HepG2 (cell line): ENCODE results near the gene SELENOV. TPM values are rescaled to one million over a fixed set of nuclear protein-coding genes. Genes with fewer than 3 reads are reported as not detected.

Experiments used
- CEBPG ChIP-seq: IDR thresholded peaks from 2 replicates; pipeline ENCODE4 v1.6.1; 2016
- CHD2 ChIP-seq: IDR thresholded peaks from 2 replicates; pipeline ENCODE4 v1.6.1; 2011; ENCODE audit warnings: low read depth, low read length, improper control_type of control experiment
- DMTF1 ChIP-seq: sonication (generic); formaldehyde crosslinking; IDR thresholded peaks from 2 replicates; pipeline ENCODE4 v1.4.0; 2020; ENCODE audit warnings: mild to moderate bottlenecking, missing genetic modification reagents
- HNRNPH1 ChIP-seq: fragments of 200-400 bp; formaldehyde crosslinking; optimal IDR thresholded peaks from 2 replicates; pipeline ENCODE3; 2017; ENCODE audit warnings: mild to moderate bottlenecking, low read depth, low read length
- JDP2 ChIP-seq: sonication (generic); formaldehyde crosslinking; IDR thresholded peaks from 2 replicates; pipeline ENCODE4 v1.8.1; 2022; ENCODE audit warnings: missing genetic modification reagents, borderline replicate concordance
- KAT8 ChIP-seq: IDR thresholded peaks from 2 replicates; pipeline ENCODE4 v1.6.1; 2016; ENCODE audit warnings: missing genetic modification reagents, missing compliant biosample characterization
- KLF12 ChIP-seq: sonication (generic); formaldehyde crosslinking; IDR thresholded peaks from 2 replicates; pipeline ENCODE4 v1.4.0; 2020; ENCODE audit warnings: missing genetic modification reagents, borderline replicate concordance
- NFE2L1 ChIP-seq: sonication (generic); formaldehyde crosslinking; IDR thresholded peaks from 2 replicates; pipeline ENCODE4 v1.4.0; 2020; ENCODE audit warnings: missing genetic modification reagents, mild to moderate bottlenecking, borderline replicate concordance
- NRL ChIP-seq: sonication (generic); formaldehyde crosslinking; IDR thresholded peaks from 2 replicates; pipeline ENCODE4 v1.5.0; 2020; ENCODE audit warnings: missing genetic modification reagents, mild to moderate bottlenecking, moderate library complexity, borderline replicate concordance
- PTBP1 ChIP-seq: fragments of 200-400 bp; formaldehyde crosslinking; IDR thresholded peaks from 2 replicates; pipeline ENCODE4 v1.6.1; 2018; ENCODE audit warnings: low read length, low read depth; ENCODE audit not compliant: poor library complexity, severe bottlenecking
- RCOR2 ChIP-seq: IDR thresholded peaks from 2 replicates; pipeline ENCODE4 v1.6.1; 2016; ENCODE audit warnings: missing biosample characterization, missing genetic modification reagents
- RXRA ChIP-seq: sonication (generic); formaldehyde crosslinking; IDR thresholded peaks from 2 replicates; pipeline ENCODE4 v1.5.1; 2020; ENCODE audit warnings: missing genetic modification reagents
- SNRNP70 ChIP-seq: fragments of 200-400 bp; formaldehyde crosslinking; IDR thresholded peaks from 2 replicates; pipeline ENCODE4 v1.6.1; 2017; ENCODE audit warnings: mild to moderate bottlenecking, low read depth, low read length, moderate library complexity
- ZNF20 ChIP-seq: sonication (generic); formaldehyde crosslinking; IDR thresholded peaks from 2 replicates; pipeline ENCODE4 v1.4.0; 2020; ENCODE audit warnings: mild to moderate bottlenecking, moderate library complexity, missing genetic modification reagents
- ZNF253 ChIP-seq: sonication (generic); formaldehyde crosslinking; IDR thresholded peaks from 2 replicates; pipeline ENCODE4 v1.8.0; 2022; ENCODE audit warnings: mild to moderate bottlenecking, missing genetic modification reagents, borderline replicate concordance
- ZNF432 ChIP-seq: sonication (generic); formaldehyde crosslinking; IDR thresholded peaks from 2 replicates; pipeline ENCODE4 v1.5.0; 2020; ENCODE audit warnings: missing genetic modification reagents, mild to moderate bottlenecking, borderline replicate concordance
- ZNF451 ChIP-seq: sonication (generic); formaldehyde crosslinking; IDR thresholded peaks from 2 replicates; pipeline ENCODE4 v1.5.0; 2020; ENCODE audit warnings: mild to moderate bottlenecking, missing genetic modification reagents
- ZNF547 ChIP-seq: sonication (generic); formaldehyde crosslinking; IDR thresholded peaks from 2 replicates; pipeline ENCODE4 v1.5.1; 2020; ENCODE audit warnings: mild to moderate bottlenecking, missing genetic modification reagents
- ZNF644 ChIP-seq: IDR thresholded peaks from 2 replicates; pipeline ENCODE4 v1.6.1; 2016; ENCODE audit warnings: low read depth
- ZNF687 ChIP-seq: sonication (generic); formaldehyde crosslinking; IDR thresholded peaks from 2 replicates; pipeline ENCODE4 v1.5.1; 2020; ENCODE audit warnings: mild to moderate bottlenecking, missing genetic modification reagents, moderate library complexity
- ZNF891 ChIP-seq: sonication (generic); formaldehyde crosslinking; IDR thresholded peaks from 2 replicates; pipeline ENCODE4 v1.5.0; 2020; ENCODE audit warnings: mild to moderate bottlenecking, missing genetic modification reagents
- polyA plus RNA-seq, 8 experiments: library from polyadenylated mRNA; depleted of rRNA in 3 of 8; stranded (reverse) in 7 of 8; unstranded in 1 of 8; fragments of >200 nt; fragmentation: Illumina TruSeq in 4 of 8; extraction: Trizol in 4 of 8; gene quantifications; 2 replicates each; pipeline versions ENCODE4 v1.2.1 to v1.2.3, GENCODE V29; 2011 to 2016; ENCODE audit warnings: low read depth in 4 of 8, missing spikeins in 1 of 8, mixed read lengths in 1 of 8; ENCODE audit not compliant: insufficient read depth in 1 of 8
- total RNA-seq, 5 experiments: library from RNA; depleted of rRNA; stranded (reverse); fragments of >200 nt; fragmentation: Illumina TruSeq; extraction: Trizol; gene quantifications; 2 replicates each; pipeline ENCODE4 v1.2.3, GENCODE V29; 2016; ENCODE audit warnings: low read depth in 1 of 5
- TF ChIP-seq, protein P1 (sequence below): sonication (generic); formaldehyde crosslinking; conservative IDR thresholded peaks from 2 replicates; pipeline ENCODE4 v1.4.0; 2020; ENCODE audit warnings: missing genetic modification reagents

Gene SELENOV
- total and polyA plus RNA-seq, 2 of the 13 experiments (the other 11 are each of a cell fraction or from before 2014, with no cell fraction given): not detected

DNA sequence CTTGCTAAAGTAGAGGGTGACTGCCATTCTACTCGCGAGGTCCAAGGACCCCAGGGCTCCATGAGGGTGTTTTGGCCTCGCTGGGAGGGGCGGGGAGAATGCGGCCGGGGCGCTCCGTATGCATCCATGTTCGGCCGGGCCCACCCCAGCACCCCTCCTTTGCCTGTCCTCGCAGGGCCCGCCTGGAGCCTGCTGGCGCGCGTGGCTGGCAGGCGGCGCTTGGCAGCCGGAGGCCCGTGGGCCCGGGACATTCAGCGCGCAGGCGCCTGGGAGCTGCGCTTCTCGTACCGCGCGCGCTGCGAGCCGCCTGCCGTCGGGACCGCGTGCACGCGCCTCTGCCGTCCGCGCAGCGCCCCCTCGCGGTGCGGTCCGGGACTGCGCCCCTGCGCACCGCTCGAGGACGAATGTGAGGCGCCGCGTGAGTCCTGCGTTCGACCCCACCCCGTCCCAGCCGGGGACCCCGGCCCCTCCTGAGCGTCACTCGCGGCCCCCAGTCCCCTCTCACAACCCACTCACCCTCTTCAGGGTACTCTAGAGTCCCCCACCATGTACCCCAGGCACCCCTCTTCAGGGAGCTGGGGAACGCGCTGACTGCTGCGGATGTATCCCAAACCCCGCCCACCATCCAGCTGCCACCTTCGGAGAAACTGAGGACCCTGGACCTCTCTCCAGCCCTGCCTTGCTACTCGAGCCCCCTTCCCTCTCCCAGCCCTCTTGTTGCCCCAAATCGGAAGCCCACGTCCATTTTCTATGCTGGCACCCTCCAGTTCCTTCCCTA lies 12.1 kb upstream of the SELENOV start (continued):
- TF ChIP-seq ZNF687 (CRISPR knock-in tag) (peak; percentile 99), PTBP1 (no peak), NRL (CRISPR knock-in tag) (peak; percentile 75; the same call in 1 of the 2 replicates), ZNF547 (CRISPR knock-in tag) (peak; percentile 100), ZNF20 (peak; percentile 88; the same call in 1 of the 2 replicates), KLF12 (CRISPR knock-in tag) (peak; percentile 92), DMTF1 (CRISPR knock-in tag) (0 out of 2 replicates have a peak, but pooled peaks have one; percentile 55), ZNF451 (CRISPR knock-in tag) (peak; percentile 100), ZNF644 (no peak), CHD2 (no peak), NFE2L1 (CRISPR knock-in tag) (peak; percentile 58; the same call in 1 of the 2 replicates), SNRNP70 (no peak), ZNF253 (CRISPR knock-in tag) (peak; percentile 98), JDP2 (CRISPR knock-in tag) (peak; percentile 96), ZNF432 (no peak), RCOR2 (CRISPR knock-in tag) (no peak), CEBPG (0 out of 2 replicates have a peak, but pooled peaks have one; percentile 22), ZNF891 (CRISPR knock-in tag) (peak; percentile 90), RXRA (peak; percentile 48; the same call in 1 of the 2 replicates), HNRNPH1 (no peak), KAT8 (CRISPR knock-in tag) (peak; percentile 53; the same call in 1 of the 2 replicates)
- TF ChIP-seq, protein P1, sequence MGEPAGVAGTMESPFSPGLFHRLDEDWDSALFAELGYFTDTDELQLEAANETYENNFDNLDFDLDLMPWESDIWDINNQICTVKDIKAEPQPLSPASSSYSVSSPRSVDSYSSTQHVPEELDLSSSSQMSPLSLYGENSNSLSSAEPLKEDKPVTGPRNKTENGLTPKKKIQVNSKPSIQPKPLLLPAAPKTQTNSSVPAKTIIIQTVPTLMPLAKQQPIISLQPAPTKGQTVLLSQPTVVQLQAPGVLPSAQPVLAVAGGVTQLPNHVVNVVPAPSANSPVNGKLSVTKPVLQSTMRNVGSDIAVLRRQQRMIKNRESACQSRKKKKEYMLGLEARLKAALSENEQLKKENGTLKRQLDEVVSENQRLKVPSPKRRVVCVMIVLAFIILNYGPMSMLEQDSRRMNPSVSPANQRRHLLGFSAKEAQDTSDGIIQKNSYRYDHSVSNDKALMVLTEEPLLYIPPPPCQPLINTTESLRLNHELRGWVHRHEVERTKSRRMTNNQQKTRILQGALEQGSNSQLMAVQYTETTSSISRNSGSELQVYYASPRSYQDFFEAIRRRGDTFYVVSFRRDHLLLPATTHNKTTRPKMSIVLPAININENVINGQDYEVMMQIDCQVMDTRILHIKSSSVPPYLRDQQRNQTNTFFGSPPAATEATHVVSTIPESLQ (CRISPR knock-in tag): 0 out of 2 replicates have a peak, but pooled peaks have one; percentile 52
